ENCODE results near the gene AFDN. TPM values are rescaled to one million over a fixed set of nuclear protein-coding genes. Genes with fewer than 3 reads are reported as not detected.

AFDN gene
- total RNA-seq, 1 experiment from 2014 or later, result 182 TPM

GRCh38 chr6:167892835-167893815, 66.4 kb downstream of the AFDN start:
- Mint-ChIP-seq H3K4me1 (peaks cover 4% of the 10 kb centered on the region), H3K27me3 (ENCODE audit: low read depth) (no peaks in the 10 kb centered on the region), H3K9me3 (no peaks in the 10 kb centered on the region), H3K36me3 (peaks cover 15% of the 10 kb centered on the region), H3K27ac (no peak overlapping the region), H3K4me3 (no peak overlapping the region)
- POLR2A ChIA-PET, result interaction anchor here (1.8 kb wide), 1 partner anchor 66 kb away, joined by 4 read pairs; the partner anchor contains the start of gene AFDN
- CTCF ChIA-PET, result no interaction called here
- ATAC-seq (peak; percentile 92), DNase-seq (ENCODE audit: low spot score) (peak; percentile 24)
- TF ChIP-seq MAX (CRISPR knock-in tag; IDR thresholded peaks at IDR 0.05), result peak; percentile 69
- peak; percentile 76 for TF ChIP-seq USF1 (CRISPR knock-in tag; IDR thresholded peaks at IDR 0.05)
- TF ChIP-seq USF2 (CRISPR knock-in tag; IDR thresholded peaks at IDR 0.05), result peak; percentile 79
- TF ChIP-seq ETV6 (CRISPR knock-in tag; IDR thresholded peaks at IDR 0.05), result peak; percentile 52; the same call in 1 of the 2 replicates
- peak; percentile 79; the same call in 1 of the 2 replicates for TF ChIP-seq E2F5 (CRISPR knock-in tag; IDR thresholded peaks at IDR 0.05)
- TF ChIP-seq ATF2 (CRISPR knock-in tag; IDR thresholded peaks at IDR 0.05; ENCODE audit: borderline replicate concordance, low read depth), result no peak
- peak; percentile 34; the same call in 1 of the 2 replicates for TF ChIP-seq TEAD1 (CRISPR knock-in tag; IDR thresholded peaks at IDR 0.05)
- TF ChIP-seq PRRX2 (CRISPR knock-in tag; IDR thresholded peaks at IDR 0.05), result no peak
- TF ChIP-seq ZNF423 (CRISPR knock-in tag; IDR thresholded peaks at IDR 0.05), result no peak

- CTCF ChIA-PET, result no interaction called here
- no peaks in the 10 kb centered on the region for H3K27me3 Mint-ChIP-seq (ENCODE audit: low read depth)
These were observed 68.3 kb downstream of the AFDN start for GRCh38 chr6:167894965-167895364.

More at GRCh38 chr6:167894965-167895364, 68.3 kb downstream of the AFDN start:
- no peaks in the 10 kb centered on the region for H3K9me3 Mint-ChIP-seq
- TF ChIP-seq KAT7 (CRISPR knock-in tag; IDR thresholded peaks at IDR 0.05; ENCODE audit: borderline replicate concordance), result no peak
- no peak for TF ChIP-seq NR1H2 (CRISPR knock-in tag; IDR thresholded peaks at IDR 0.05)
- TF ChIP-seq ATF1 (CRISPR knock-in tag; IDR thresholded peaks at IDR 0.05), result no peak
- TF ChIP-seq USF2 (CRISPR knock-in tag; IDR thresholded peaks at IDR 0.05), result no peak
- no peak for TF ChIP-seq E2F1 (CRISPR knock-in tag; IDR thresholded peaks at IDR 0.05)
- TF ChIP-seq SP1 (CRISPR knock-in tag; conservative IDR thresholded peaks at IDR 0.05), result no peak
- DNase-seq (ENCODE audit: low spot score) (no peak), ATAC-seq (no peak)
- POLR2A ChIA-PET, result no interaction called here
- no peak overlapping the region for H3K4me3 Mint-ChIP-seq
- peaks cover 4% of the 10 kb centered on the region for H3K4me1 Mint-ChIP-seq
- H3K27ac Mint-ChIP-seq, result no peak overlapping the region
- H3K36me3 Mint-ChIP-seq, result peaks cover 24% of the 10 kb centered on the region
